Osteoblast (primary cell): ENCODE measurements around the gene SMAD5. TPM values are rescaled to one million over a fixed set of nuclear protein-coding genes. Genes with fewer than 3 reads are reported as not detected.

Source experiments
- DNase-seq: peaks from one replicate; pipeline ENCODE4 v3.0.0; 2011; ENCODE audit warnings: low spot score, mixed read lengths; ENCODE audit not compliant: insufficient read length; ENCODE audit errors: missing footprints
- H2AFZ ChIP-seq: 2 replicates; pipeline ENCODE4 v1.6.0; 2011; ENCODE audit warnings: mild to moderate bottlenecking, low read length
- H3K27ac ChIP-seq: 2 replicates; pipeline ENCODE4 v1.5.1; 2011; ENCODE audit warnings: mild to moderate bottlenecking, low read depth, low read length, moderate library complexity
- H3K27me3 ChIP-seq: 2 replicates; pipeline ENCODE4 v1.6.0; 2012; ENCODE audit warnings: mild to moderate bottlenecking, control low read depth, inconsistent platforms, low read length, moderate library complexity; ENCODE audit not compliant: insufficient read depth
- H3K36me3 ChIP-seq: 2 replicates; pipeline ENCODE4 v1.5.1; 2011; ENCODE audit warnings: mild to moderate bottlenecking, low read length, control low read depth, moderate library complexity; ENCODE audit not compliant: insufficient read depth
- H3K4me1 ChIP-seq: 2 replicates; pipeline ENCODE4 v1.5.1; 2011; ENCODE audit warnings: mild to moderate bottlenecking, low read length, control low read depth, moderate library complexity; ENCODE audit not compliant: insufficient read depth
- H3K4me2 ChIP-seq: 2 replicates; pipeline ENCODE4 v1.6.0; 2011; ENCODE audit warnings: mild to moderate bottlenecking, low read length; ENCODE audit not compliant: insufficient read depth
- H3K4me3 ChIP-seq: fragments of 200-600 bp; sonication (generic); 3 replicates; pipeline ENCODE4 v1.5.1; 2012; ENCODE audit warnings: mild to moderate bottlenecking, low read length, inconsistent platforms; ENCODE audit not compliant: insufficient read depth
- H3K79me2 ChIP-seq: 2 replicates; pipeline ENCODE4 v1.6.0; 2012; ENCODE audit warnings: mild to moderate bottlenecking, low read length, control low read depth, inconsistent platforms; ENCODE audit not compliant: insufficient read depth
- H3K9me3 ChIP-seq: 2 replicates; pipeline ENCODE4 v1.5.1; 2011; ENCODE audit warnings: low read depth, low read length, control low read depth
- H4K20me1 ChIP-seq: 2 replicates; pipeline ENCODE4 v1.6.0; 2012; ENCODE audit warnings: mild to moderate bottlenecking, low read length, control low read depth; ENCODE audit not compliant: insufficient read depth
- total RNA-seq: library from RNA; depleted of rRNA; stranded (reverse); fragments of >200 nt; gene quantifications from 2 replicates; pipeline ENCODE4 v1.2.3, GENCODE V29; 2012
- TF ChIP-seq, protein P1 (sequence below): IDR thresholded peaks from 2 replicates; pipeline ENCODE4 v1.5.1; 2011; ENCODE audit warnings: mild to moderate bottlenecking, low read depth, low read length, moderate library complexity; ENCODE audit errors: extremely low read depth

SMAD5 gene
- total RNA-seq, 1 donor = 58.6 TPM

DNA sequence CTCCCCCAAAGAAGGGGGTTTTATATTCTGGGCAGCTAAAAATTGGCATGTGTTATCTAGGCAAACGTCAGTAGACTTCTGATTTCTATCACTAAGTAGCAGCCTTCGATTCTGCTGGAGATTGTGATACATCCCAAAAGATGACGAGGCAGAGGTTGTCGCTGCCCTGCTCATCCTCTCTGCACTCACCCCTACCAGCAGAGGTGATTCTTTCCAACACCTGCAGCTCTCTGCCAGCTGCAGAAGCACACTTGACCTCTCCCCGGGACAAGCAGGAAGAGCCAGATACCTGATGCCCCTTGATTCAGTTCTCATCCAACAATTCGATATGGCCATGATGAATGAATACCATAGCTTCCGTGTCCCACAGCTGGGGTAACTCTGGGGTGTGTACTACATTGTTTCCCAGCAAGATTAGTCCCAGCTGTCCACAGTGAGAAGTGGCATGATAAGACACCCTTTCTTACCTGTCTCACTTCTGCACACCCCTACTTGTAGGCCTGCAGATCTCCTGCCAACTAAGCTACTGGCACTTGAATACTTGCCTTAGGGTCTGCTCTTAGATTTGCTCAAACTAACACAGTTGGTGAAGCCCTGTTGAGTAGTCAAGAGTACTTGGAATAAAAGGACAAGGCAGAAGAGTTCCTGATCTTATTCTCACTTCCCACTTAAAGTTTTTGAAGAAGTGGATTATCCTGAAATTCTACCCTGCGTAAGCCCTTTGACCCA, 37.6 kb upstream of the SMAD5 start:
- H3K4me2 ChIP-seq = no peak overlapping the region
- no peaks in the 10 kb centered on the region for H3K4me1 ChIP-seq
- no peaks in the 10 kb centered on the region for H3K9me3 ChIP-seq
- TF ChIP-seq, protein P1, sequence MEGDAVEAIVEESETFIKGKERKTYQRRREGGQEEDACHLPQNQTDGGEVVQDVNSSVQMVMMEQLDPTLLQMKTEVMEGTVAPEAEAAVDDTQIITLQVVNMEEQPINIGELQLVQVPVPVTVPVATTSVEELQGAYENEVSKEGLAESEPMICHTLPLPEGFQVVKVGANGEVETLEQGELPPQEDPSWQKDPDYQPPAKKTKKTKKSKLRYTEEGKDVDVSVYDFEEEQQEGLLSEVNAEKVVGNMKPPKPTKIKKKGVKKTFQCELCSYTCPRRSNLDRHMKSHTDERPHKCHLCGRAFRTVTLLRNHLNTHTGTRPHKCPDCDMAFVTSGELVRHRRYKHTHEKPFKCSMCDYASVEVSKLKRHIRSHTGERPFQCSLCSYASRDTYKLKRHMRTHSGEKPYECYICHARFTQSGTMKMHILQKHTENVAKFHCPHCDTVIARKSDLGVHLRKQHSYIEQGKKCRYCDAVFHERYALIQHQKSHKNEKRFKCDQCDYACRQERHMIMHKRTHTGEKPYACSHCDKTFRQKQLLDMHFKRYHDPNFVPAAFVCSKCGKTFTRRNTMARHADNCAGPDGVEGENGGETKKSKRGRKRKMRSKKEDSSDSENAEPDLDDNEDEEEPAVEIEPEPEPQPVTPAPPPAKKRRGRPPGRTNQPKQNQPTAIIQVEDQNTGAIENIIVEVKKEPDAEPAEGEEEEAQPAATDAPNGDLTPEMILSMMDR = no peak
- peaks cover 18% of the 10 kb centered on the region for H3K27me3 ChIP-seq
- H4K20me1 ChIP-seq = no peaks in the 10 kb centered on the region
- DNase-seq = no peak
- H3K4me3 ChIP-seq = no peak overlapping the region
- H3K27ac ChIP-seq = no peak overlapping the region
- no peak overlapping the region for H2AFZ ChIP-seq
- no peaks in the 10 kb centered on the region for H3K79me2 ChIP-seq
- H3K36me3 ChIP-seq = no peaks in the 10 kb centered on the region

DNA sequence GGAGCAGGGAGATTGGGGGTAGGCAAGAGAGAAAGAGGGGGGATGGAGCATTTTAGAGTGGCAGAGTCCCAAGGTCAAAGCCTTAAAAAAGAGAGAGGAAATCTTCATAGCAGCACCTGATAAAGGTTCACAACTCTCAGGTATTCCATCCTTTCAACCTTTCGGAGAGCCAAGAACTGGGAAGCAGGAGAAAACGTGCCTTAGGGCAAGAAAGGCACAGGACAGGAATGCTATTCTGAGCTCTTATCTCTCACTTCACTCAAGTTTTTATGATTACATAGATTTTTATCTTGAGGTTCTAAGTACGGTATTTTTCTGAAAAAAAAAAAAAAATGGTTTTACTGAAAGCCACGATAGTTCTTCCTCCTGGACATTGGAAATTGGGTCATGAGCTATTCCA, 34.5 kb upstream of the SMAD5 start:
- Histone ChIP-seq H3K27ac (no peak overlapping the region), H3K79me2 (no peaks in the 10 kb centered on the region), H3K4me3 (no peak overlapping the region), H3K4me2 (no peak overlapping the region), H3K9me3 (no peaks in the 10 kb centered on the region), H2AFZ (no peak overlapping the region), H4K20me1 (no peaks in the 10 kb centered on the region), H3K27me3 (peaks cover 22% of the 10 kb centered on the region), H3K36me3 (no peaks in the 10 kb centered on the region), H3K4me1 (no peaks in the 10 kb centered on the region)
- DNase-seq = no peak
- TF ChIP-seq, protein P1 = no peak

DNA sequence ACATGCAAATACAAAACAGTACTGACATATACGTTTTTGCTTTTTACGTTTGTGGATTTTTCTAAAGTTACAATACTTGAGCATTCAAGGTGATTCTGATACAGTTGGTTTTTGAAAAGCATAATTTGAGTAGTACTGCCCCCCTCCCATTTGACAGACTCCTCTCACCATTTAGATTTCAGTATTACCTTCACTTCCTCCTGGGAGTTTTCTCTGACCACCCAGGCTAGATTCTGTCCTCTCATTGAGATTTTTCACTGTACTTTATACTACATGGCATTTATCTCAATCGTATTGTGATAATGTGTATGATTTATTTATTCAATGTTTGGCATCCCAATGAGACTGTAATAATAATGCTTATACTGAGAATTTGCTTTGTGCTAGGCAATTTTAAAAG, 32.8 kb upstream of the SMAD5 start:
- no peaks in the 10 kb centered on the region for H3K4me1 ChIP-seq
- H3K4me2 ChIP-seq = no peak overlapping the region
- no peak overlapping the region for H2AFZ ChIP-seq
- TF ChIP-seq, protein P1 = no peak
- DNase-seq = no peak
- no peaks in the 10 kb centered on the region for H4K20me1 ChIP-seq
- no peak overlapping the region for H3K27ac ChIP-seq
- peaks cover 20% of the 10 kb centered on the region for H3K27me3 ChIP-seq
- no peaks in the 10 kb centered on the region for H3K9me3 ChIP-seq
- no peak overlapping the region for H3K4me3 ChIP-seq
- H3K36me3 ChIP-seq = no peaks in the 10 kb centered on the region
- H3K79me2 ChIP-seq = no peaks in the 10 kb centered on the region

DNA sequence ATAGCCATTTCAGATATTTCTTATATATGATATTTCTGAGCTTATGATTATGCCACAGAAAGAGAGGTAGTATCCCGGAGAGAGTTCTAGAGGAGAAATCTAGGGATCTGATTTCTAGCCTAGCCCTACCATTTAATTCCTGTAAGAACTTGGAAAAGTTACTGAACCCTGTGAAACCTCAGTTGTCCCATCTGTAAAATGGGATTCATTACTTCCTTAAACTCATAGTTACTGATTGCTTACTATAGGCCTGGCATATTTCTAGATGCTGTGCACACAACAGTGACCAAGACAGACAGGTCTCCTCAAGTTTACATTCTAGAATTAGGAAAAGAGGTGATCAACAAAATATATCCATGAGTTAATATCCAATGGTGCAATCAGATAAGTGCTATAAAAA, 30.8 kb upstream of the SMAD5 start:
- Histone ChIP-seq H3K4me2 (no peak overlapping the region), H3K4me3 (no peak overlapping the region), H3K4me1 (no peaks in the 10 kb centered on the region), H3K36me3 (no peaks in the 10 kb centered on the region), H3K79me2 (no peaks in the 10 kb centered on the region), H3K9me3 (no peaks in the 10 kb centered on the region), H3K27me3 (peaks cover 20% of the 10 kb centered on the region), H2AFZ (no peak overlapping the region), H4K20me1 (no peaks in the 10 kb centered on the region), H3K27ac (no peak overlapping the region)
- no peak for DNase-seq
- TF ChIP-seq, protein P1 = no peak
